NAMALWA (cell line): ENCODE measurements around the gene PPA2.
A peak's percentile ranks its signal among the peaks of the same experiment; 100 is the strongest.

Experiments
- DNase-seq: peaks from one replicate; pipeline ENCODE4 v3.0.0-alpha.2; 2015; ENCODE audit warnings: low spot score

Gene PPA2

DNA sequence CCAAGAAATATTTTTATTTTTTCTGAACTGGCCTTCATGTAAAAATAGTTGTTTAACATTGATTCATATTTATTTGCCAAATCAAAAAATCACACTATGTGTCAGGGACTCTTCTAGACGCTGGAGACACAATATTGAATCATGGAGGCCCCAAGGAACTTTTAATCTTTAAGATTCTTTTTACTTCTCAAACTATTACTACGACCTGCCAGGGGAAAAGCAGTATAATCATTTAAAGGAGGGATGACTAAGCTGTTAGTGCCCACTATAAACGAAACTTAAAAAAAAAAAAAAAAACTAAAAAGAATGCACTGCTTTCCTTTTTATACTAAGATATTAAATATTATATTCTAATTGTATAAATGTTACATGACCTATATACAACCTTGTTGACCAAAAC is 84.7 kb downstream of the PPA2 start:
- no peak for DNase-seq

GRCh38 chr4:105387466-105387865 is 86.4 kb downstream of the PPA2 start:
- no peak for DNase-seq

- no peak for DNase-seq
Observed at GRCh38 chr4:105386012-105386411, 87.8 kb downstream of the PPA2 start.

GRCh38 chr4:105374071-105374470 is 99.8 kb downstream of the PPA2 start:
- DNase-seq: no peak

DNA sequence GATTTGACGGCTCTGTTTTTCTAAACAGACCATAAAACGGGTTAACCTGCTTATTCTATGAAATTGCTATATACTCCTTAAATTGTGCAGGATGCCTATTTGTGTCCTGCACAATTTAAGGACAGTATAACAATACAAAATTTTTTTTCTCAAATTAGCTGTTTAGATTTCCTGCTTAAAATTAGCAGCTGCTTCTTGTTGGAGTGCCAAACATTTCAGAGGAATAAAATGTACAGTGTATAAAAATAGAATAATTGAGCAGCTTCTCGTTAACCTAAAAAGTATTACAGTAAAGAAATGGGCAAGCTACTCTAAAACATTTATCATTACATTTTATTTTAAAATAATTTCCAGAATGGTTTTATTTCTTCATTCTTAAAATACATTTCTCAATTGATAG is 100.5 kb downstream of the PPA2 start:
- DNase-seq: no peak

DNA sequence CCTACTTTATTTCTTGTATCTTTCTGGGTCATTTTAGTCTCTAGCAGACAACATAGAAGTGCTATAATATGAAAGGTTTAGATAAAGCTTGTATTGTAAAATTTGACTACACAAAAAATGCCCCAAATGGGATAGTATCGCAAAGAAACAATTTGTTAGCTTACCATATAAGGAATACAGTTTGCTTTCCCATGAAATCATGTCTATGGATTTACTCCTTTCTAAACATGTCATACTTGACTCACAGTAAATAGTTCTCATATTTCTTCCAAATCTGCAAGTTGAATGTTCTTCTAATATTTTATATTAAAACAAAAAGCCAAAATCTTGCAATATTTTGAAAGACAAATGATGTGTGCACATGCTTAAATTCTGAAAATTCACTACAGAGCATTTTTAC is 103.9 kb downstream of the PPA2 start:
- DNase-seq: no peak

- DNase-seq: no peak
Observed at GRCh38 chr4:105361053-105361452, 112.8 kb downstream of the PPA2 start.

GRCh38 chr4:105357258-105357980 is 116.4 kb downstream of the PPA2 start:
- DNase-seq: no peak

DNA sequence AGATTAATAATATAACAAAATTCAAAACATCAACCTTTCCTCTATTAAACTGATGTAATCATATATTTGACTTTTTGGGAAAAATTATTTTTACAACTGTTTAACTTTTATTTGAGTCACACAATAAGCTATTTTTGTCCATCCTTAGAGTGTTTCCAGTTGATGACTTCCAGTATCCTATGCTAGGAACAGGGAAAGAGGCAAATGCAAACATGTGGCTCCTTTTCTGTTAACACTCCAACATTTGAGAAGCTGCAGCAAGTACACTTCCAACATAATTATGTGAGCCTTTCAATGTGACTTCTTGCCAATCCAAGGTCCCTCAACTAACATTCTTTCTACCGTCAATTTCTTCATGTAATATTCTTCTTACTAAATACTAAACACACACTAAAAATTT is 117.7 kb downstream of the PPA2 start:
- no peak for DNase-seq

GRCh38 chr4:105352826-105353225 is 121.0 kb downstream of the PPA2 start:
- no peak for DNase-seq

DNA sequence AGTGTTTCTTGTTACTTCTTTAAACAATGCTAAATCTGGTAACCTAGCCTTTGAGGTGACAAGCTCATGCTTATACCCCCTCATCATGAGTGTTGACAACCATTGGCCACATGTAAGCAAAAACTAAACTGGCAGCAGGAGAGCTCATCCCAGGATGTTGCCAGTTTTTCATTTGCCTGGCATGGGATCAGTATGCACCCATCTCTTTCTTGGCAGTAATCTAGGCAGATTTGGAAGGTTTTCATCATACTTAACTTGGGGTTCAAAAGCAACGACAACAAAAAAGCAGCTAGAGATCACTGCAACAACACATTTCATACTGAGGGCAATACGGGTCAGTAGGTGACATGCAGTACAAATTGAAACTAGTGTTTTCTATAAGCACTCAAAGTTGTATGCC is 122.0 kb downstream of the PPA2 start:
- DNase-seq: no peak

- peak; percentile 2 for DNase-seq
Observed at GRCh38 chr4:105350859-105351490, 122.9 kb downstream of the PPA2 start.

DNA sequence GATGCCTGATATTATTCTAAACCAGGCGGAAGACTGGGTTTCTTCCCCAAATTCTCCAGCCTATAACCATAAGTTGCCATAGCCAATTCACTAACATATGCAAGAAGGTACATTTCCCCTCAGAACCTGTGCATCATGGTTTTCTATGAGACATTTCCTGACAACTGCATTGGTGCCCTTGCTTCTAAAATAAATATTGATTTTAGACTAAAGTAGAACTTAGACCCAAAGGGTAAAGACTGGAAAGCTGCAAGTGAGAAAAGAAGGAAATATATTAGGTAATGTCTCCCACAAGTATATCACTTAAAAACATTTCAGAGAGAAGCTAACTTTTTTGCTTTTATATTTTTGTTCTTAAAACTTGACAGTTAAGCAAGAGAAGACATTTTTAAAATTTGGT is 125.1 kb downstream of the PPA2 start:
- no peak for DNase-seq

GRCh38 chr4:105346869-105347268 is 127.0 kb downstream of the PPA2 start:
- no peak for DNase-seq

DNA sequence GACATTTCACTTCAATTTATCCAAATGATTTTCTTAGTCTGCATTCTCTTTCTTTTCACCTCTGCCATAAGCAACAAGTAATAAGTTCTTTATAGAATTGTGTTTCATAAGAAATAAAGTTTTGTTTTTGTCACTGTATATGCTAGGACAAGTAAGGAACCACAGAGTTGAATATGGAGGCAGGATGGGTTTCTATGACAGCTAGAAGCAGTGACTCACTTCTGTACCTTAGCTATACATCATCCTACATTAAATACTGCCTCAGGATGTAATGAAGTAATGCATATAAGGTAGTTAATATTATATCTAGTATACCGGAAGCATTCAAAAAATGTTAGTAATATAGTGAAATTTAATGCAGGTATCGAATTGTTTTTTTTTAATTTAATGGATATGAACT is 128.0 kb downstream of the PPA2 start:
- DNase-seq: no peak

DNA sequence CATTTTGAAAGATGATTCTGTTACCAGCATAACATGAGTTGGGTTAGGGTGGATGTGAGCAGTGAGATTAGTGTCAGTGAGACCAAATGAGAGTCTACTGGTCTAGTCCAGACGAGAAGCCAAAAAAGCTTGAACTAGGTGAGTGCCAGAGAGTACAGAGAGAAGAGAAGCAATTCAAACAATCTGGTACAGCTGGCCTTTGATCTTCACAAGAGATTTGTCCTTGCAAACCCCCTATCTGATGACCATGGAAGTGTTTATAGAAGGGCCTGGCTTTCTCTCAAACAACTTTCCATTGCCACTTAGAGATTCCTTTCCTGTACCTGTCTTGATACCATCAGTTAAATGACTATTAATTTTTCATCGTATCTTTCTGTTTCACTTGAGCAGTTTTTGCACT is 128.5 kb downstream of the PPA2 start:
- no peak for DNase-seq

DNA sequence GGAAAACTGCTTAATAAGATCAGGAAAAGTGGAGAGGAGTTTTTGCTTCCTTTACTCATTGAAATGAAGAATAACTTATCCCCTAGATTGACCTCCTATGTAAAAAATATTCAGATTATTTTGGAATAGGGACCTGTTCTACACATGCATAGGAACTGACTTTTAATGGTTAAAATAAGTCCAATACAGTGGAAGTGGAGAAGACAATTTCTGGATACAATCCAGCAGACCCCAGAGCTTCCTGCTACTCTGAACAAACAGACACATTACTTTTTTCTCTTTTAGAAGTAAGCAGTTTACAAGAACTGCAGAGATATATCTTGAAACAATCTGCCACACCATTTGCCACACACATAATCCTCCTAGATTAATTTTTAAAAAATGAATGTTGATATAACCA is 129.7 kb downstream of the PPA2 start:
- DNase-seq: no peak

DNA sequence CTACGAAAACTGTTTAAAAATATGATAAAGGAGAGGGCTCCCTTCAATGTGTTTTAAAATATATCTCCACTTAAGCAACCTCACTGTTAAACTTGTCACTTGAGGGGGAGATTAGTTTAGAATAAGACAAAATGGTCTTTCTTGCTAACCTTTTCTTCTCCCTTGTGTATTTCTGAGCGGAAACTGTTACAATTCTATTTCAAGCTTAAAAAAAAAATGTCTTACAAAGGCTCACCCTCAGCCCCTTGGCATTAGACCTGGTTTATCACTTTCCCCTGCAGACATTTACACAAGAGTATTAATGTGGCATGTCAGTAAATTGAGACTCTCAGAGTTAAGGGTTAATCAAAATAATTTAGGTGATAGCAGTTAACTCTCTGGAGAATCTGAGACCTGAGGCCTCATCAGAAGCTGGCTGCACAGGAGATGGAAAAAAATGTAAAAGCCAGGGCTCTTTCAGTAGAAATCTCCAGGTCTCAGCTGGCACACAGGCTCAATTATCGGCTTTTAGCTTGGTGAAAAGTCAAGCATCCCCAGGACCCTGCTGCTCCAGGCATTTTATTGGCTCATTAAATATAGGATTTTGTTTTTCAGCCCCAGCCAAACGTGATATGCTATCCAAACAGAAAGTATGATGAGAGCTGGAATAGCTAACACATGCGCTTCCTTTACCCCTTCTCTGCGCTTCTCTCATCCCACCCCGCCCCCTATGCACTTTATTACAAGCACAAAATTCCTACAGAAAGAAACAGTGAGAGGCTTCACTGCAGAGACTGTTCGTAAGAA is 130.5 kb downstream of the PPA2 start:
- DNase-seq: no peak

DNA sequence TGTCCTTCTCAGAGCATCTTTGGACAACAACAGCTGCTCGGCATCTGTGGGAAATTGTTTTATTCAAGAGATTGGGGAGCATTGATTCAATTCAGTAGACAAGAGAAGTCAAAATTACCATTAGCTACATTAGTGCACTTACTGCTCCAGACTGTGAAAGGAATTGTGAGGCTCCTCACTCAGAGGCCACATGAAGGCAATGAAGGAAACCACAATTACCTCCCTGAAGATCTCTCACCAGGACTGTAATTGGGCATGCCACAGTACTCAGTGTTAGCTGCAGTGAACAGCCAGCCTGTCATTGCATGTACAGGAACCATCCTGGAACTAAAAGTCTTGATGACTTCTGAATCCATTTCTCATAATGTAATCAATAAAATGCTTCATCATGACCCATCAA is 144.8 kb downstream of the PPA2 start:
- DNase-seq: no peak

- no peak for DNase-seq
Observed at GRCh38 chr4:105327956-105328355, 145.9 kb downstream of the PPA2 start.

GRCh38 chr4:105327222-105327621 is 146.6 kb downstream of the PPA2 start:
- DNase-seq: no peak
